ENCODE measurements around the gene MRPL11. TPM values are rescaled to one million over a fixed set of nuclear protein-coding genes. Genes with fewer than 3 reads are reported as not detected.

MRPL11 gene
- total and polyA plus RNA-seq, 10 of the 15 experiments (the other 5 are each of a cell fraction or from before 2014, with no cell fraction given), result 43.5 to 248 (median 109) TPM

- TF ChIP-seq ZSCAN29 (IDR thresholded peaks at IDR 0.05), result peak; percentile 46; the same call in 1 of the 2 replicates
- TF ChIP-seq LARP7 (IDR thresholded peaks at IDR 0.05), result no peak; the same call in 1 of the 2 replicates
- TF ChIP-seq ATF7 (IDR thresholded peaks at IDR 0.05; ENCODE audit: low read depth), result no peak
- no peak for TF ChIP-seq IKZF2 (IDR thresholded peaks at IDR 0.05)
- no peak for TF ChIP-seq MEF2A (IDR thresholded peaks at IDR 0.05; ENCODE audit: insufficient read depth, low read depth, low read length)
- TF ChIP-seq TCF12 (IDR thresholded peaks at IDR 0.05; ENCODE audit: low read depth, low read length), result no peak
- TF ChIP-seq ZNF622 (IDR thresholded peaks at IDR 0.05), result no peak
- TF ChIP-seq ATF2 (IDR thresholded peaks at IDR 0.05; ENCODE audit: low read length), result no peak
- no peak for TF ChIP-seq FOXK2 (IDR thresholded peaks at IDR 0.05)
- no peak for TF ChIP-seq MTA3 (IDR thresholded peaks at IDR 0.05; ENCODE audit: borderline replicate concordance, low read length)
- no peak for TF ChIP-seq POLR2AphosphoS2 (IDR thresholded peaks at IDR 0.05; ENCODE audit: low read depth, low read length)
- no peak for TF ChIP-seq ZNF24 (IDR thresholded peaks at IDR 0.05)
- TF ChIP-seq SMAD1 (IDR thresholded peaks at IDR 0.05; ENCODE audit: low read depth, partially characterized antibody), result no peak
- TF ChIP-seq NFXL1 (IDR thresholded peaks at IDR 0.05; ENCODE audit: borderline replicate concordance), result no peak
- no peak for TF ChIP-seq KLF5 (IDR thresholded peaks at IDR 0.05; ENCODE audit: partially characterized antibody)
- no peak for TF ChIP-seq RFX5 (IDR thresholded peaks at IDR 0.05; ENCODE audit: low read depth, low read length)
- no peak for TF ChIP-seq NRF1 (conservative IDR thresholded peaks at IDR 0.05; ENCODE audit: low read depth, low read length)
- TF ChIP-seq TARDBP (IDR thresholded peaks at IDR 0.05; ENCODE audit: borderline replicate concordance), result no peak
- no peak for TF ChIP-seq TCF7 (IDR thresholded peaks at IDR 0.05; ENCODE audit: borderline replicate concordance)
- no peak for TF ChIP-seq ELK1 (IDR thresholded peaks at IDR 0.05; ENCODE audit: low read depth, low read length)
- no peak for TF ChIP-seq FOXM1 (IDR thresholded peaks at IDR 0.05; ENCODE audit: low read depth, low read length)
- 0 out of 2 replicates have a peak, but pooled peaks have one; percentile 25 for TF ChIP-seq MAX (IDR thresholded peaks at IDR 0.05; ENCODE audit: low read depth, low read length)
- no peak for TF ChIP-seq TCF3 (IDR thresholded peaks at IDR 0.05; ENCODE audit: borderline replicate concordance, insufficient read depth, low read depth, low read length)
- TF ChIP-seq ZNF207 (IDR thresholded peaks at IDR 0.05; ENCODE audit: borderline replicate concordance), result no peak
- no peak for TF ChIP-seq SKIL (IDR thresholded peaks at IDR 0.05; ENCODE audit: low read depth, poor library complexity, severe bottlenecking)
- 0 out of 2 replicates have a peak, but pooled peaks have one; percentile 32 for TF ChIP-seq E2F4 (IDR thresholded peaks at IDR 0.05; ENCODE audit: low read depth, low read length)
- TF ChIP-seq FOS (IDR thresholded peaks at IDR 0.05; ENCODE audit: borderline replicate concordance, extremely low read depth, insufficient read length), result no peak
Observed at GRCh38 chr11:66408488-66409214, 30.0 kb downstream of the MRPL11 start (continued).

Data from GM12878 (cell line).